ENCODE results near the gene MMP24. TPM values are rescaled to one million over a fixed set of nuclear protein-coding genes. Genes with fewer than 3 reads are reported as not detected.
"Not testable (repeated sequence)": the region's sequence is repeated elsewhere in the genome, so short reads cannot be mapped to it uniquely, and the experiment has no call there.

Gene MMP24
- total RNA-seq, 1 experiment from 2014 or later, result not detected

DNA sequence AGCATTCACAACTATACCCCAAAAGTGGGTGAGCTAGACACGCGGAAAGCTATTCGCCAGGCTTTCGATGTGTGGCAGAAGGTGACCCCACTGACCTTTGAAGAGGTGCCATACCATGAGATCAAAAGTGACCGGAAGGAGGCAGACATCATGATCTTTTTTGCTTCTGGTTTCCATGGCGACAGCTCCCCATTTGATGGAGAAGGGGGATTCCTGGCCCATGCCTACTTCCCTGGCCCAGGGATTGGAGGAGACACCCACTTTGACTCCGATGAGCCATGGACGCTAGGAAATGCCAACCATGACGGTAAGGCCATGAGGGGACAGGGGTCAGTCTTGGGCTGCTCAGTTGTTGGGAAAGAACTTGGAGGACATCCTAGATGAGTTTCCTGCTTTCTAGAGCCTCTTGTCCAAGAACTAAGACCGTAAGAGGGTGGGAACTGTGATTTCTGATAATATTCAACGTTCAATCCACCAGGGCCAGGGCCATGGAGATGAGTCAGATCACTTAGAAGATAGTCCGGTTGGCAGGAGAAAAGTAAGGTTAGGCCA lies 28.0 kb downstream of the MMP24 start:
- no peak for DNase-seq (ENCODE audit: unreplicated experiment)
- intact Hi-C loops (cut with micrococcal nuclease), result no loop called here
- Mint-ChIP-seq H3K27ac (ENCODE audit: low read depth, unreplicated experiment) (no peak overlapping the region), H3K36me3 (ENCODE audit: insufficient read depth, unreplicated experiment) (no peaks in the 10 kb centered on the region), H3K9me3 (ENCODE audit: unreplicated experiment) (no peaks in the 10 kb centered on the region), H3K4me1 (ENCODE audit: insufficient read depth, unreplicated experiment) (peaks cover 15% of the 10 kb centered on the region), H3K27me3 (ENCODE audit: insufficient read depth, unreplicated experiment) (no peaks in the 10 kb centered on the region), H3K4me3 (ENCODE audit: unreplicated experiment) (no peak overlapping the region)
- ChIA-PET POLR2A (interaction anchor here (0.7 to 0.9 kb wide), 2 partner anchors 27 to 107 kb away, joined by 3 to 4 read pairs; partner anchors contain the start of gene EDEM2), CTCF (interaction anchor here (0.6 to 1.5 kb wide), 4 partner anchors 14 to 380 kb away, joined by 3 to 5 read pairs (median 3); no protein-coding TSS in a partner anchor)
- no TSS peak for BruUV-seq (replicated peaks)
- TF ChIP-seq, protein P1, sequence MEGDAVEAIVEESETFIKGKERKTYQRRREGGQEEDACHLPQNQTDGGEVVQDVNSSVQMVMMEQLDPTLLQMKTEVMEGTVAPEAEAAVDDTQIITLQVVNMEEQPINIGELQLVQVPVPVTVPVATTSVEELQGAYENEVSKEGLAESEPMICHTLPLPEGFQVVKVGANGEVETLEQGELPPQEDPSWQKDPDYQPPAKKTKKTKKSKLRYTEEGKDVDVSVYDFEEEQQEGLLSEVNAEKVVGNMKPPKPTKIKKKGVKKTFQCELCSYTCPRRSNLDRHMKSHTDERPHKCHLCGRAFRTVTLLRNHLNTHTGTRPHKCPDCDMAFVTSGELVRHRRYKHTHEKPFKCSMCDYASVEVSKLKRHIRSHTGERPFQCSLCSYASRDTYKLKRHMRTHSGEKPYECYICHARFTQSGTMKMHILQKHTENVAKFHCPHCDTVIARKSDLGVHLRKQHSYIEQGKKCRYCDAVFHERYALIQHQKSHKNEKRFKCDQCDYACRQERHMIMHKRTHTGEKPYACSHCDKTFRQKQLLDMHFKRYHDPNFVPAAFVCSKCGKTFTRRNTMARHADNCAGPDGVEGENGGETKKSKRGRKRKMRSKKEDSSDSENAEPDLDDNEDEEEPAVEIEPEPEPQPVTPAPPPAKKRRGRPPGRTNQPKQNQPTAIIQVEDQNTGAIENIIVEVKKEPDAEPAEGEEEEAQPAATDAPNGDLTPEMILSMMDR (IDR thresholded peaks at IDR 0.05; ENCODE audit: unreplicated experiment), result no peak

DNA sequence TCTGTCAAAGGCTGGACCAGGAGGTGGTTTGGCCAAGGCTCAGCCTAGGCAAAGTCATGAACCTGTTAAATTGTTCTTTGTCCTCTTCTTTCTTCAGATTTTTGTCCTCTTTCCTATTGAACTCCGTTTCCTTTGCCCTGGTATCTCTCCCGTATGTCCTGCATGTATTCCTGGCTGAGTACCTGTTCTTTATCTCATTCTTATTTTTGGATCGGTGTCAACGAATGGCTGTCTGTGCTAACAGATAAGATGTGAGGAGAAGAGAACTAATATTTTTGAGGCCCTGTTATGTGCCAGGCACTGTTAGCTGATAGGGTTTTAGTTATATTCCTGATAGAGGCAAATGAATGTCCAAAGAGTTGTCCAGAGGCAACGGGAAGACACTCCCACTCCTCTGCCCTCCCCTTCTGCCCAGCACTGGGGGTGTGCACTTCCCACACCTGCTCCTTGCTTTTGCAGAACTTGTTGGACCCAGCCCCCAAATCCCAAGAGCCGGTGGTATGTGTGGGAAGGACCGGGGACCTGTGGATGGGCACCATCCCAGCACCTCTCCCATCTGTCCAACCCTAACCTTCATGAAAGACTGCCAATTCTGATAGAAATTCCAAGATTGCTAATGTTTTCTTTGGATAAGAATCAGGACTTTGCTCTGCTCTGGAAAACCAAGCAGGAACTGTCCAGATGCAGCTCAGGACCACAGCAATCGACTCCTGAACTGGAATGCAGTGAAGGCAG lies 30.9 kb downstream of the MMP24 start:
- ChIA-PET CTCF (interaction anchor here (1.2 to 1.8 kb wide), 2 partner anchors 12 to 112 kb away, joined by 3 to 7 read pairs; no protein-coding TSS in a partner anchor), POLR2A (interaction anchor here (0.6 to 1.2 kb wide), 3 partner anchors 13 to 141 kb away, joined by 3 read pairs; no protein-coding TSS in a partner anchor)
- intact Hi-C loops (cut with micrococcal nuclease), result no loop called here
- H3K27me3 Mint-ChIP-seq (ENCODE audit: insufficient read depth, unreplicated experiment), result no peaks in the 10 kb centered on the region
- H3K36me3 Mint-ChIP-seq (ENCODE audit: insufficient read depth, unreplicated experiment), result no peaks in the 10 kb centered on the region
- TF ChIP-seq, protein P1 (IDR thresholded peaks at IDR 0.05; ENCODE audit: unreplicated experiment), result no peak
- H3K4me3 Mint-ChIP-seq (ENCODE audit: unreplicated experiment), result no peak overlapping the region
- DNase-seq (ENCODE audit: unreplicated experiment), result peak; percentile 47
- no peak overlapping the region for H3K27ac Mint-ChIP-seq (ENCODE audit: low read depth, unreplicated experiment)
- BruUV-seq (replicated peaks), result no TSS peak
- H3K4me1 Mint-ChIP-seq (ENCODE audit: insufficient read depth, unreplicated experiment), result peaks cover 15% of the 10 kb centered on the region
- H3K9me3 Mint-ChIP-seq (ENCODE audit: unreplicated experiment), result no peaks in the 10 kb centered on the region

DNA sequence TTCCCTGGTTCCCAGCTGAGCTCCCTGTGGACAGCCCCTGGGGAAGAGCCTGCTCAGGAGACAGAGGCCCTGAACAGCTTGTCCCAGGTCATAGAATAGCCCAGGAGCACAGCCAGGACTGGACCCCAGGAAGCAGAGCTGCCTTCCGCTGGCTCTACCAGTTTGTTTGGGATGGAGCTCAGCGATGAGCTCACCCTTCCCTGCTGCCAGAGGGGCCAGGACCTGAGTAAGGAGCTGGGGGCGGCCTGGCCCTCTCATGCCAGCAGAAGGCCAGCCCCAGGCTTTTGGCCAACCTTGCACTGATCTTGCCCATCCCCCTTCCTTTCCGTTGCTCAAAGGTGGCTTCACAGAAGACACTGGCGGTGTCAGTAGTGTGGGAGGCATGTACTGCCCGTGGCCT lies 33.9 kb downstream of the MMP24 start:
- CTCF ChIA-PET, result interaction anchor here (0.7 to 2.3 kb wide), 6 partner anchors 9 to 51 kb away, joined by 3 to 8 read pairs (median 4); no protein-coding TSS in a partner anchor
- H3K36me3 Mint-ChIP-seq (ENCODE audit: insufficient read depth, unreplicated experiment), result peaks cover 6% of the 10 kb centered on the region
- POLR2A ChIA-PET, result no interaction called here
- intact Hi-C loops (cut with micrococcal nuclease), result no loop called here
- DNase-seq (ENCODE audit: unreplicated experiment), result no peak
- H3K27ac Mint-ChIP-seq (ENCODE audit: low read depth, unreplicated experiment), result no peak overlapping the region
- H3K27me3 Mint-ChIP-seq (ENCODE audit: insufficient read depth, unreplicated experiment), result no peaks in the 10 kb centered on the region
- no peaks in the 10 kb centered on the region for H3K9me3 Mint-ChIP-seq (ENCODE audit: unreplicated experiment)
- no TSS peak for BruUV-seq (replicated peaks)
- H3K4me3 Mint-ChIP-seq (ENCODE audit: unreplicated experiment), result no peak overlapping the region
- H3K4me1 Mint-ChIP-seq (ENCODE audit: insufficient read depth, unreplicated experiment), result peaks cover 28% of the 10 kb centered on the region
- TF ChIP-seq, protein P1 (IDR thresholded peaks at IDR 0.05; ENCODE audit: unreplicated experiment), result no peak

DNA sequence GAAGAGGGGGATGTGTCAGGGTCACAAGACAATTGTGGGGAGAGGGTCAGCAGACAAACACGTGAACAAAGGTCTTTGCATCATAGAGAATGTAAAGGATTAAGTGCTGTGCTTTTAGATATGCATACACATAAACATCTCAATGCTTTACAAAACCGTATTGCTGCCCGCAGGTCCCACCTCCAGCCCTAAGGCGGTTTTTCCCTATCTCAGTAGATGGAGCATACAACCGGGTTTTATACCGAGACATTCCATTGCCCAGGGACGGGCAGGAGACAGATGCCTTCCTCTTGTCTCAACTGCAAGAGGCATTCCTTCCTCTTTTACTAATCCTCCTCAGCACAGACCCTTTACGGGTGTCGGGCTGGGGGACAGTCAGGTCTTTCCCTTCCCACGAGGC lies 35.8 kb downstream of the MMP24 start:
- POLR2A ChIA-PET; H3K27ac Mint-ChIP-seq (ENCODE audit: low read depth, unreplicated experiment); DNase-seq (ENCODE audit: unreplicated experiment); BruUV-seq (replicated peaks); H3K4me3 Mint-ChIP-seq (ENCODE audit: unreplicated experiment); H3K27me3 Mint-ChIP-seq (ENCODE audit: insufficient read depth, unreplicated experiment); intact Hi-C loops (cut with micrococcal nuclease); H3K9me3 Mint-ChIP-seq (ENCODE audit: unreplicated experiment): not testable (repeated sequence)
- Mint-ChIP-seq H3K36me3 (ENCODE audit: insufficient read depth, unreplicated experiment) (peaks cover 13% of the 10 kb centered on the region), H3K4me1 (ENCODE audit: insufficient read depth, unreplicated experiment) (peaks cover 24% of the 10 kb centered on the region)
- CTCF ChIA-PET, result interaction anchor here (1.4 kb wide), 1 partner anchor 8 kb away, joined by 6 read pairs; no protein-coding TSS in a partner anchor

DNA sequence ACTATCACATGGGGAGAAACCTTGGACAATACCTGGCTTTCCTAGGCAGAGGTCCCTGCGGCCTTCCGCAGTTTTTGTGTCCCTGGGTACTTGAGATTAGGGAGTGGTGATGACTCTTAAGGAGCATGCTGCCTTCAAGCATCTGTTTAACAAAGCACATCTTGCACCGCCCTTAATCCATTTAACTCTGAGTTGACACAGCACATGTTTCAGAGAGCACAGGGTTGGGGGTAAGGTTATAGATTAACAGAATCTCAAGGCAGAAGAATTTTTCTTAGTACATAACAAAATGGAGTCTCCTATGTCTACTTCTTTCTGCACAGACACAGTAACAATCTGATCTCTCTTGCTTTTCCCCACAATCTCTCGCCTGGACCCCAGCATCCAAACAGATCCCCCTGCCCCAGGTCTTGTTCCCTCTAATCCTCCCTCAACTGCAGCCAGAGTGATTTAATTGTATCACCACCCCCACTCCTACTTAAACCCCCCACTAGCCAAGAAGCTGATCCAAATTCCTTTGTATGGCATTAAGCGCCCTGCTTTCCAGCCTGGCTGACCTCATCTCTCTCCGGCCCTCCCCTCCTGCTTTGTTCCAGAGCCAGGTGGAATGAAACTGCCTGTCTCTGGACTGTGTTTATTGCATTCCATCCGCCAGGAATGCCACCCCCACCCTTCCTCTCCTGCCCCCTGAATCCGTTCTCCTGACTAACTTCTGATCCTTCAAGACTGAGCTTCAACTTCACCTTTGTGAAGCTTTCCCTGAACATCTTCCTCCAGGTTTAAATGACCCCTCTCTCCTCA lies 36.4 kb downstream of the MMP24 start:
- intact Hi-C loops (cut with micrococcal nuclease); H3K27ac Mint-ChIP-seq (ENCODE audit: low read depth, unreplicated experiment); BruUV-seq (replicated peaks); H3K27me3 Mint-ChIP-seq (ENCODE audit: insufficient read depth, unreplicated experiment); H3K9me3 Mint-ChIP-seq (ENCODE audit: unreplicated experiment): not testable (repeated sequence)
- Mint-ChIP-seq H3K36me3 (ENCODE audit: insufficient read depth, unreplicated experiment) (peaks cover 13% of the 10 kb centered on the region), H3K4me1 (ENCODE audit: insufficient read depth, unreplicated experiment) (peaks cover 23% of the 10 kb centered on the region), H3K4me3 (ENCODE audit: unreplicated experiment) (peak overlapping the region; percentile 13)
- DNase-seq (ENCODE audit: unreplicated experiment), result peak; percentile 47
- CTCF ChIA-PET, result interaction anchor here (0.6 to 1.3 kb wide), 9 partner anchors 47 to 1071 kb away, joined by 3 to 6 read pairs (median 4); no protein-coding TSS in a partner anchor
- POLR2A ChIA-PET, result interaction anchor here (0.6 to 1.7 kb wide), 10 partner anchors 10 to 479 kb away, joined by 3 to 5 read pairs (median 3); partner anchors contain the start of genes EDEM2 and RBM39
